GM19468 (cell line): ENCODE measurements around the gene PAQR5.
"Not testable (repeated sequence)": the region's sequence is repeated elsewhere in the genome, so short reads cannot be mapped to it uniquely, and the experiment has no call there.

ENCODE experiments used
- ATAC-seq: cut with Tn5 transposase; IDR thresholded peaks from one replicate; pipeline ENCODE4 v1.9.1; 2021; ENCODE audit warnings: mild to moderate bottlenecking, moderate library complexity, moderate number of reproducible peaks; ENCODE audit not compliant: unreplicated experiment; ENCODE audit errors: extremely low read depth

PAQR5 gene

GRCh38 chr15:69314131-69314530, 15.4 kb downstream of the PAQR5 start:
- no peak for ATAC-seq

- no peak for ATAC-seq
Observed at GRCh38 chr15:69314736-69315135, 16.0 kb downstream of the PAQR5 start.

- no peak for ATAC-seq
Observed at GRCh38 chr15:69315402-69316110, 16.8 kb downstream of the PAQR5 start.

- ATAC-seq, result no peak
Observed at GRCh38 chr15:69316291-69316690, 17.6 kb downstream of the PAQR5 start.

GRCh38 chr15:69317392-69317841, 18.7 kb downstream of the PAQR5 start:
- ATAC-seq, result no peak

GRCh38 chr15:69318033-69318432, 19.3 kb downstream of the PAQR5 start:
- ATAC-seq, result no peak

GRCh38 chr15:69319384-69320375, 21.0 kb downstream of the PAQR5 start:
- no peak for ATAC-seq

GRCh38 chr15:69320977-69321554, 22.4 kb downstream of the PAQR5 start:
- ATAC-seq, result no peak

GRCh38 chr15:69323893-69324430, 25.2 kb downstream of the PAQR5 start:
- ATAC-seq, result no peak

- no peak for ATAC-seq
Observed at GRCh38 chr15:69324565-69324964, 25.9 kb downstream of the PAQR5 start.

- ATAC-seq, result no peak
Observed at GRCh38 chr15:69325456-69325971, 26.8 kb downstream of the PAQR5 start.

- no peak for ATAC-seq
Observed at GRCh38 chr15:69328080-69328479, 29.4 kb downstream of the PAQR5 start.

GRCh38 chr15:69328739-69329138, 30.0 kb downstream of the PAQR5 start:
- no peak for ATAC-seq

GRCh38 chr15:69337138-69337537, 38.4 kb downstream of the PAQR5 start:
- no peak for ATAC-seq

GRCh38 chr15:69338535-69339213, 40.0 kb downstream of the PAQR5 start:
- ATAC-seq, result no peak

GRCh38 chr15:69339214-69339543, 40.5 kb downstream of the PAQR5 start:
- not testable (repeated sequence) for ATAC-seq

GRCh38 chr15:69340243-69340900, 41.7 kb downstream of the PAQR5 start:
- ATAC-seq, result no peak

GRCh38 chr15:69341356-69341755, 42.6 kb downstream of the PAQR5 start:
- ATAC-seq, result no peak

GRCh38 chr15:69342460-69343076, 43.9 kb downstream of the PAQR5 start:
- no peak for ATAC-seq
